ENCODE results near the gene PAEP.

- TF ChIP-seq CTCF (IDR thresholded peaks at IDR 0.05) (no peak), POLR2AphosphoS5 (IDR thresholded peaks at IDR 0.05; ENCODE audit: low read depth, low read length) (no peak)
These were observed 40.4 kb downstream of the PAEP start for GRCh38 chr9:135601988-135602387.

Data from Panc1 (cell line).